HEK293 (cell line): ENCODE measurements around the gene C1D.

Experiments used
- CTCF ChIA-PET: fragments of 350-600 bp; formaldehyde crosslinking; extraction: SDS; loops from one replicate; lab custom pipeline; 2021; ENCODE audit warnings: antibody characterized with exemption; lab: Yijun Ruan, JAX
- POLR2A ChIA-PET: fragments of 300-600 bp; formaldehyde crosslinking; extraction: SDS; loops from one replicate; lab custom pipeline; 2020; ENCODE audit warnings: antibody characterized with exemption, inconsistent platforms; lab: Yijun Ruan, JAX
- H3K27ac ChIP-seq: fragments of 200-500 bp; sonication (Bioruptor generic); 2 replicates; pipeline ENCODE4 v1.5.1; 2014; ENCODE audit warnings: low read depth, low read length, control low read depth, inconsistent platforms; ENCODE audit errors: extremely low read depth
- H3K36me3 ChIP-seq, 2 experiments: fragments of 200-500 bp in 1 of 2; sonication (Bioruptor generic) in 1 of 2; 1 replicate in 1 of 2; 2 replicates in 1 of 2; pipeline ENCODE4 v1.5.1; 2014 to 2017; ENCODE audit warnings: inconsistent platforms in 2 of 2, low read length in 2 of 2; ENCODE audit not compliant: control insufficient read depth in 2 of 2, insufficient read depth in 1 of 2
- H3K4me1 ChIP-seq: fragments of 200-500 bp; sonication (Bioruptor generic); 2 replicates; pipeline ENCODE4 v1.5.1; 2014; ENCODE audit warnings: mild to moderate bottlenecking, low read length, inconsistent platforms; ENCODE audit not compliant: control insufficient read depth, insufficient read depth
- H3K4me3 ChIP-seq: 2 replicates; pipeline ENCODE4 v1.5.1; 2011; ENCODE audit warnings: low read depth, mild to moderate bottlenecking, control low read depth, low read length, moderate library complexity
- H3K9me3 ChIP-seq: fragments of 200-500 bp; sonication (Bioruptor generic); 2 replicates; pipeline ENCODE4 v1.5.1; 2014; ENCODE audit warnings: low read depth, low read length, inconsistent platforms; ENCODE audit not compliant: control insufficient read depth, insufficient read depth
- KLF1 ChIP-seq: fragments of 450-650 bp; formaldehyde crosslinking; IDR thresholded peaks from 2 replicates; pipeline ENCODE4 v1.5.1; 2016; ENCODE audit warnings: missing biosample characterization, missing genetic modification characterization
- WT1 ChIP-seq: fragments of 450-650 bp; formaldehyde crosslinking; IDR thresholded peaks from 2 replicates; pipeline ENCODE4 v1.5.1; 2016; ENCODE audit warnings: missing biosample characterization, missing genetic modification characterization
- ZBTB1 ChIP-seq: fragments of 450-650 bp; formaldehyde crosslinking; IDR thresholded peaks from 2 replicates; pipeline ENCODE4 v1.5.1; 2016; ENCODE audit warnings: missing biosample characterization, missing genetic modification characterization
- ZBTB26 ChIP-seq: fragments of 450-650 bp; formaldehyde crosslinking; optimal IDR thresholded peaks from 2 replicates; pipeline ENCODE3; 2016; ENCODE audit warnings: missing biosample characterization, mild to moderate bottlenecking, missing genetic modification characterization
- ZFP3 ChIP-seq: fragments of 450-650 bp; formaldehyde crosslinking; IDR thresholded peaks from 2 replicates; pipeline ENCODE4 v1.5.1; 2016; ENCODE audit warnings: low read depth, missing biosample characterization, missing genetic modification characterization
- ZNF184 ChIP-seq: fragments of 450-650 bp; IDR thresholded peaks from 2 replicates; pipeline ENCODE4 v1.5.1; 2018; ENCODE audit warnings: missing biosample characterization, mild to moderate bottlenecking, missing genetic modification characterization
- ZNF202 ChIP-seq: fragments of 450-650 bp; formaldehyde crosslinking; IDR thresholded peaks from 2 replicates; pipeline ENCODE4 v1.5.1; 2016; ENCODE audit warnings: missing biosample characterization, missing genetic modification characterization, borderline replicate concordance
- ZNF248 ChIP-seq: fragments of 450-650 bp; formaldehyde crosslinking; IDR thresholded peaks from 2 replicates; pipeline ENCODE4 v1.5.1; 2017; ENCODE audit warnings: missing biosample characterization, missing genetic modification characterization
- ZNF341 ChIP-seq: fragments of 450-650 bp; formaldehyde crosslinking; IDR thresholded peaks from 2 replicates; pipeline ENCODE4; 2016; ENCODE audit warnings: low read depth, missing biosample characterization, missing genetic modification characterization
- ZNF37A ChIP-seq: fragments of 450-650 bp; IDR thresholded peaks from 2 replicates; pipeline ENCODE4 v1.5.1; 2018; ENCODE audit warnings: missing biosample characterization, missing genetic modification characterization
- ZNF391 ChIP-seq: fragments of 450-650 bp; formaldehyde crosslinking; IDR thresholded peaks from 2 replicates; pipeline ENCODE4 v1.5.1; 2016; ENCODE audit warnings: low read depth, missing biosample characterization, missing genetic modification characterization, borderline replicate concordance
- ZNF488 ChIP-seq: fragments of 450-650 bp; formaldehyde crosslinking; IDR thresholded peaks from 2 replicates; pipeline ENCODE4 v1.5.1; 2016; ENCODE audit warnings: missing biosample characterization, missing genetic modification characterization
- ZNF555 ChIP-seq: fragments of 450-650 bp; formaldehyde crosslinking; conservative IDR thresholded peaks from 2 replicates; pipeline ENCODE4 v1.5.1; 2017; ENCODE audit warnings: missing biosample characterization, mild to moderate bottlenecking, missing genetic modification characterization, inconsistent platforms
- ZNF558 ChIP-seq: fragments of 450-650 bp; formaldehyde crosslinking; IDR thresholded peaks from 2 replicates; pipeline ENCODE4 v1.5.1; 2016; ENCODE audit warnings: missing biosample characterization, missing genetic modification characterization
- ZNF561 ChIP-seq: fragments of 450-650 bp; IDR thresholded peaks from 2 replicates; pipeline ENCODE4 v1.5.1; 2018; ENCODE audit warnings: missing biosample characterization, missing genetic modification characterization, borderline replicate concordance
- ZNF624 ChIP-seq: fragments of 450-650 bp; formaldehyde crosslinking; IDR thresholded peaks from 2 replicates; pipeline ENCODE4 v1.5.1; 2017; ENCODE audit warnings: missing biosample characterization, missing genetic modification characterization
- ZNF658 ChIP-seq: fragments of 450-650 bp; formaldehyde crosslinking; IDR thresholded peaks from 2 replicates; pipeline ENCODE4; 2016; ENCODE audit warnings: missing biosample characterization, missing genetic modification characterization
- ZNF670 ChIP-seq: fragments of 450-650 bp; formaldehyde crosslinking; IDR thresholded peaks from 2 replicates; pipeline ENCODE4 v1.5.1; 2016; ENCODE audit warnings: missing biosample characterization, missing genetic modification characterization, low read depth
- ZNF701 ChIP-seq: fragments of 450-650 bp; formaldehyde crosslinking; IDR thresholded peaks from 2 replicates; pipeline ENCODE4 v1.5.1; 2016; ENCODE audit warnings: missing biosample characterization, missing genetic modification characterization
- ZNF707 ChIP-seq: fragments of 450-650 bp; formaldehyde crosslinking; IDR thresholded peaks from 2 replicates; pipeline ENCODE4 v1.5.1; 2016; ENCODE audit warnings: missing biosample characterization, missing genetic modification characterization
- ZNF792 ChIP-seq: fragments of 450-650 bp; formaldehyde crosslinking; IDR thresholded peaks from 2 replicates; pipeline ENCODE4 v1.5.1; 2016; ENCODE audit warnings: missing biosample characterization, missing genetic modification characterization
- ZSCAN16 ChIP-seq: fragments of 450-650 bp; formaldehyde crosslinking; IDR thresholded peaks from 2 replicates; pipeline ENCODE4 v1.5.1; 2016; ENCODE audit warnings: missing biosample characterization, missing genetic modification characterization
- TF ChIP-seq, protein P1 (sequence below): fragments of 450-650 bp; formaldehyde crosslinking; IDR thresholded peaks from 2 replicates; pipeline ENCODE4 v1.5.1; 2017; ENCODE audit warnings: missing biosample characterization, missing genetic modification characterization
- TF ChIP-seq, protein P2 (sequence below): fragments of 450-650 bp; IDR thresholded peaks from 2 replicates; pipeline ENCODE4 v1.5.1; 2018; ENCODE audit warnings: missing biosample characterization, missing genetic modification characterization
- TF ChIP-seq, protein P3 (sequence below): fragments of 450-650 bp; formaldehyde crosslinking; IDR thresholded peaks from 2 replicates; pipeline ENCODE4 v1.5.1; 2017; ENCODE audit warnings: missing biosample characterization, missing genetic modification characterization

C1D gene

GRCh38 chr2:68041704-68042245, 21.0 kb downstream of the C1D start (continued):
- TF ChIP-seq ZNF488 (tag by site-specific recombination) (no peak), KLF1 (tag by site-specific recombination) (no peak), ZNF558 (tag by site-specific recombination) (no peak), ZFP3 (tag by site-specific recombination) (no peak), ZNF792 (tag by site-specific recombination) (no peak), ZNF701 (tag by site-specific recombination) (no peak), ZNF707 (tag by site-specific recombination) (no peak), ZNF202 (no peak), ZNF658 (tag by site-specific recombination) (no peak), ZNF37A (tag by site-specific recombination) (no peak), ZNF555 (tag by site-specific recombination) (no peak)

DNA sequence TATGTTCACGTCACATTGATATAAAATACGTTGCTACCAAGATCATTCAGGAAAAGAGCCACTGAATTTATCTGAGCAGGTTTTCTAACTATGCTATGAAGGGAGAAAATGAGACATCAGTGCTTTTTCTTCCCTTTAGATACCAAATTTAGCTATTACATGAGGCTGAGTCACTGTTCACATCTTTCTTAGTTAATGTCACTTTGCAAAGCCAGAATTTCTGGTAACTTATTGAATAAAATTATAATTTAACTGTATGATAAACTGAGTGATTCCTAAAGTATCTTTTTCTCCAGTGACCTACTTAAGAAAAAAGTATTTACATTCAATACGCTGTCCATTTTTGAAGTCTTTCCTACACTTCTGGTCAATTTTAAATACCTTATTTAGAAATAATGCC, 22.7 kb downstream of the C1D start:
- peaks cover 4% of the 10 kb centered on the region in 2 experiments; a peak in 2 of 3 replicates for H3K36me3 ChIP-seq
- TF ChIP-seq, protein P1, sequence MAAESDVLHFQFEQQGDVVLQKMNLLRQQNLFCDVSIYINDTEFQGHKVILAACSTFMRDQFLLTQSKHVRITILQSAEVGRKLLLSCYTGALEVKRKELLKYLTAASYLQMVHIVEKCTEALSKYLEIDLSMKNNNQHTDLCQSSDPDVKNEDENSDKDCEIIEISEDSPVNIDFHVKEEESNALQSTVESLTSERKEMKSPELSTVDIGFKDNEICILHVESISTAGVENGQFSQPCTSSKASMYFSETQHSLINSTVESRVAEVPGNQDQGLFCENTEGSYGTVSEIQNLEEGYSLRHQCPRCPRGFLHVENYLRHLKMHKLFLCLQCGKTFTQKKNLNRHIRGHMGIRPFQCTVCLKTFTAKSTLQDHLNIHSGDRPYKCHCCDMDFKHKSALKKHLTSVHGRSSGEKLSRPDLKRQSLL (tag by site-specific recombination): no peak
- TF ChIP-seq ZSCAN16 (tag by site-specific recombination) (no peak), ZBTB26 (no peak), ZNF391 (no peak), ZNF184 (tag by site-specific recombination) (no peak), ZNF341 (tag by site-specific recombination) (no peak), ZNF670 (tag by site-specific recombination) (no peak)
- TF ChIP-seq, protein P2, sequence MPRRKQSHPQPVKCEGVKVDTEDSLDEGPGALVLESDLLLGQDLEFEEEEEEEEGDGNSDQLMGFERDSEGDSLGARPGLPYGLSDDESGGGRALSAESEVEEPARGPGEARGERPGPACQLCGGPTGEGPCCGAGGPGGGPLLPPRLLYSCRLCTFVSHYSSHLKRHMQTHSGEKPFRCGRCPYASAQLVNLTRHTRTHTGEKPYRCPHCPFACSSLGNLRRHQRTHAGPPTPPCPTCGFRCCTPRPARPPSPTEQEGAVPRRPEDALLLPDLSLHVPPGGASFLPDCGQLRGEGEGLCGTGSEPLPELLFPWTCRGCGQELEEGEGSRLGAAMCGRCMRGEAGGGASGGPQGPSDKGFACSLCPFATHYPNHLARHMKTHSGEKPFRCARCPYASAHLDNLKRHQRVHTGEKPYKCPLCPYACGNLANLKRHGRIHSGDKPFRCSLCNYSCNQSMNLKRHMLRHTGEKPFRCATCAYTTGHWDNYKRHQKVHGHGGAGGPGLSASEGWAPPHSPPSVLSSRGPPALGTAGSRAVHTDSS (tag by site-specific recombination): no peak
- peaks cover 24% of the 10 kb centered on the region for H3K4me1 ChIP-seq
- ChIA-PET CTCF (no interaction called here), POLR2A (no interaction called here)
- no peak overlapping the region for H3K27ac ChIP-seq
- no peaks in the 10 kb centered on the region for H3K9me3 ChIP-seq
- H3K4me3 ChIP-seq: no peak overlapping the region

DNA sequence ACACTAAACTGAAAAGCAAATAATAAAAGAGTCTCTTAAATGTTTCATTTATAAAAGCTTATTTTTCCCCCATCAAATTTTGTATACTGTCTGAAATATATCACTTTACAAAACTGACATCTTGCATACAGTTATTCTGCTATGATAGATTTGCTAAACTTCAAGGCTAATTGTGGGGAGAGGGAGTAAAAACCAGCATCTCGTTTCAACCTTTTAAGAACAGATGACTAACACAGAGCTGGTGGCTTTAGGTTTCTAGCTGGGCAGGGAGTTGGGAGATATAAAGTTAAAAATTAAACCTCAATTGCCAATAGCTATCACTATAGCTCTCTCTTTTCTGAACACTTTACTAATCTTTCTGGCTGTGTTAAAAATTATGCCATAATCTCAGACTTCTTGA, 23.5 kb downstream of the C1D start:
- H3K9me3 ChIP-seq: no peaks in the 10 kb centered on the region
- H3K4me3 ChIP-seq: no peak overlapping the region
- H3K27ac ChIP-seq: no peak overlapping the region
- TF ChIP-seq ZNF624 (no peak), ZNF248 (no peak), ZBTB1 (tag by site-specific recombination) (no peak), ZNF561 (tag by site-specific recombination) (no peak), WT1 (tag by site-specific recombination) (peak; percentile 33; the same call in 1 of the 2 replicates)
- TF ChIP-seq, protein P3, sequence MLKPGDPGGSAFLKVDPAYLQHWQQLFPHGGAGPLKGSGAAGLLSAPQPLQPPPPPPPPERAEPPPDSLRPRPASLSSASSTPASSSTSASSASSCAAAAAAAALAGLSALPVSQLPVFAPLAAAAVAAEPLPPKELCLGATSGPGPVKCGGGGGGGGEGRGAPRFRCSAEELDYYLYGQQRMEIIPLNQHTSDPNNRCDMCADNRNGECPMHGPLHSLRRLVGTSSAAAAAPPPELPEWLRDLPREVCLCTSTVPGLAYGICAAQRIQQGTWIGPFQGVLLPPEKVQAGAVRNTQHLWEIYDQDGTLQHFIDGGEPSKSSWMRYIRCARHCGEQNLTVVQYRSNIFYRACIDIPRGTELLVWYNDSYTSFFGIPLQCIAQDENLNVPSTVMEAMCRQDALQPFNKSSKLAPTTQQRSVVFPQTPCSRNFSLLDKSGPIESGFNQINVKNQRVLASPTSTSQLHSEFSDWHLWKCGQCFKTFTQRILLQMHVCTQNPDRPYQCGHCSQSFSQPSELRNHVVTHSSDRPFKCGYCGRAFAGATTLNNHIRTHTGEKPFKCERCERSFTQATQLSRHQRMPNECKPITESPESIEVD: peak; percentile 56; the same call in 1 of the 2 replicates
- H3K4me1 ChIP-seq: peaks cover 19% of the 10 kb centered on the region
- POLR2A ChIA-PET: interaction anchor here (1.2 kb wide), 1 partner anchor 12 kb away, joined by 3 read pairs; no protein-coding TSS in a partner anchor
- H3K36me3 ChIP-seq: peaks cover 1 to 4% of the 10 kb centered on the region in 2 experiments; a peak in 2 of 3 replicates
- CTCF ChIA-PET: interaction anchor here (0.5 kb wide), 1 partner anchor 157 kb away, joined by 3 read pairs; no protein-coding TSS in a partner anchor
